ENCODE data around the gene LGALS3BP. TPM values are rescaled to one million over a fixed set of nuclear protein-coding genes. Genes with fewer than 3 reads are reported as not detected.

The LGALS3BP gene
- total RNA-seq, 4 donors from 2014 or later, result 172 to 414 (median 262) TPM

- no peak for DNase-seq
- 49 to 50% methylated on average over 4 to 6 of the region's 6 CpGs for WGBS, 2 donors
- peak overlapping the region in 3 of 4 donors; percentile 40 to 67 (median 66) for H3K27ac ChIP-seq
- no peak for TF ChIP-seq POLR2A (IDR thresholded peaks at IDR 0.05)
- TF ChIP-seq CTCF (IDR thresholded peaks at IDR 0.05), result no peak
- intact Hi-C loops (cut with DNase I), result no loop called here
- no peaks in the 10 kb centered on the region for H3K27me3 ChIP-seq
- H3K4me3 ChIP-seq, result no peak overlapping the region
- peaks cover 20 to 97% (median 20%) of the 10 kb centered on the region in 3 donors for H3K36me3 ChIP-seq
- H3K4me1 ChIP-seq, result peaks cover 14 to 45% (median 29%) of the 10 kb centered on the region in 3 donors
- H3K9me3 ChIP-seq, result no peaks in the 10 kb centered on the region
Observed at GRCh38 chr17:78997881-78998280, 18.2 kb upstream of the LGALS3BP start.

- Histone ChIP-seq H3K36me3 (peaks cover 21 to 97% (median 21%) of the 10 kb centered on the region in 3 donors), H3K9me3 (no peaks in the 10 kb centered on the region), H3K4me1 (peaks cover 14 to 49% (median 29%) of the 10 kb centered on the region in 3 donors), H3K4me3 (no peak overlapping the region), H3K27me3 (no peaks in the 10 kb centered on the region), H3K27ac (peak overlapping the region in 3 of 4 donors; percentile 2 to 66 (median 40))
- TF ChIP-seq CTCF (IDR thresholded peaks at IDR 0.05), result no peak
- no peak for TF ChIP-seq POLR2A (IDR thresholded peaks at IDR 0.05)
- no peak for DNase-seq
- intact Hi-C loops (cut with DNase I), result no loop called here
- WGBS, 2 donors, result 59 to 90% methylated on average over 13 to 19 of the region's 27 CpGs
Observed at GRCh38 chr17:78997231-78997741, 17.6 kb upstream of the LGALS3BP start.

GRCh38 chr17:78996781-78997201 lies 17.1 kb upstream of the LGALS3BP start:
- TF ChIP-seq POLR2A (IDR thresholded peaks at IDR 0.05), result no peak
- TF ChIP-seq CTCF (IDR thresholded peaks at IDR 0.05), result no peak
- no peaks in the 10 kb centered on the region for H3K9me3 ChIP-seq
- 87 to 90% methylated on average over 10 to 16 of the region's 16 CpGs for WGBS, 2 donors
- peak overlapping the region; percentile 11 to 76 (median 46) for H3K27ac ChIP-seq
- peaks cover 25 to 99% (median 26%) of the 10 kb centered on the region in 3 donors for H3K36me3 ChIP-seq
- H3K4me3 ChIP-seq, result no peak overlapping the region
- intact Hi-C loops (cut with DNase I), result no loop called here
- H3K4me1 ChIP-seq, result peaks cover 14 to 49% (median 29%) of the 10 kb centered on the region in 3 donors
- DNase-seq, result no peak
- H3K27me3 ChIP-seq, result no peaks in the 10 kb centered on the region

- intact Hi-C loops (cut with DNase I), result no loop called here
- H3K9me3 ChIP-seq, result no peaks in the 10 kb centered on the region
- no peaks in the 10 kb centered on the region for H3K27me3 ChIP-seq
- no peak overlapping the region for H3K4me3 ChIP-seq
- 73% methylated on average over 4 to 7 of the region's 18 CpGs for WGBS, 2 donors
- peaks cover 32 to 99% (median 34%) of the 10 kb centered on the region in 3 donors for H3K36me3 ChIP-seq
- peak overlapping the region; percentile 11 to 76 (median 46) for H3K27ac ChIP-seq
- no peak for TF ChIP-seq CTCF (IDR thresholded peaks at IDR 0.05)
- no peak for TF ChIP-seq POLR2A (IDR thresholded peaks at IDR 0.05)
- peaks cover 14 to 49% (median 29%) of the 10 kb centered on the region in 3 donors for H3K4me1 ChIP-seq
- DNase-seq, result no peak
Observed at GRCh38 chr17:78995761-78996451, 16.2 kb upstream of the LGALS3BP start.

- WGBS, 2 donors, result 96 to 97% methylated on average over 26 to 28 of the region's 34 CpGs
- no peak overlapping the region for H3K4me3 ChIP-seq
- H3K27me3 ChIP-seq, result no peaks in the 10 kb centered on the region
- H3K9me3 ChIP-seq, result no peaks in the 10 kb centered on the region
- TF ChIP-seq CTCF (IDR thresholded peaks at IDR 0.05) (no peak), POLR2A (IDR thresholded peaks at IDR 0.05) (no peak)
- intact Hi-C loops (cut with DNase I), result no loop called here
- DNase-seq, result no peak
- peaks cover 14 to 49% (median 29%) of the 10 kb centered on the region in 3 donors for H3K4me1 ChIP-seq
- peaks cover 35 to 99% (median 38%) of the 10 kb centered on the region in 3 donors for H3K36me3 ChIP-seq
- H3K27ac ChIP-seq, result peak overlapping the region in 2 of 4 donors; percentile 66 to 76
Observed at GRCh38 chr17:78995022-78995760, 15.5 kb upstream of the LGALS3BP start.

All from esophagus squamous epithelium (tissue), 5 donors.